ENCODE results near the gene NUCB1.
A peak's percentile ranks its signal among the peaks of the same experiment; 100 is the strongest.

The NUCB1 gene

DNA sequence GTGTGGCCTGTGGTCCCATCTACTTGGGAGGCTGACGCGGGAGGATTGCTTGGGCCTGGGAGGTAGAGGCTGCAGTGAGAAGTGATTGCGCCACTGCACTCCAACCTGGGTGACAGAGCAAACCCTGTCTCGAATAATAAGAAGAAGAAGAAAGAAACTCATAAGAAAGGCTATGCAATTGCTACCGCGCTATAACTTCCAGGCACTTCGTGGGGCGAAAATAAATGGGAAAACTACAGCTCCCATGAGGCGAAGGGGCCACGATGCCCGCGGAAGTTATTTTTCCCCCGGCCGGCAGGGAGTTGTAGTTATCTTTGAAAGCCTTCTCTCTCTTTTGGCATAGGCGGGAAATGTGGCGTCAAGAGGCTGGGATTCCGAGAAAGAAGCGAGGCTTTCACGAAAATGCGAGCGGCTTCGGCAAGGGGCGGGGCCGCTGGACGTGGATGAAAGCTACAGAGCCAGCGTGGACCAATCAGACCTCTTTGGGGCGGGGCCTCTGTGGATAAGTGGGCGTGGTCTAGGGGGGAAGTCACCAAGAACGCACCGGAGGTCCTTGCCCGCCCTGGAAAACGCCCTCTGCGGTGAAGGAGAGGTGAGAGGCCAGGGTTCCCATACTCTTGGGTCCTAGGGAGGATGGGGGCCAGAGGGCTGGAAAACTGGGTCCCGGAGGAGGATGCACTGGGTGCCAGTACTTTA is at the start of gene NUCB1:
TSS of gene NUCB1 (plus strand) at position 532 of the 696 bp plus-strand sequence. CDS start 485 bp downstream, outside the sequence.
- peak within 1 kb of the TSS; percentile 98 for H3K4me3 ChIP-seq (ENCODE audit: low read depth, low read length)
- TF ChIP-seq, protein P1, sequence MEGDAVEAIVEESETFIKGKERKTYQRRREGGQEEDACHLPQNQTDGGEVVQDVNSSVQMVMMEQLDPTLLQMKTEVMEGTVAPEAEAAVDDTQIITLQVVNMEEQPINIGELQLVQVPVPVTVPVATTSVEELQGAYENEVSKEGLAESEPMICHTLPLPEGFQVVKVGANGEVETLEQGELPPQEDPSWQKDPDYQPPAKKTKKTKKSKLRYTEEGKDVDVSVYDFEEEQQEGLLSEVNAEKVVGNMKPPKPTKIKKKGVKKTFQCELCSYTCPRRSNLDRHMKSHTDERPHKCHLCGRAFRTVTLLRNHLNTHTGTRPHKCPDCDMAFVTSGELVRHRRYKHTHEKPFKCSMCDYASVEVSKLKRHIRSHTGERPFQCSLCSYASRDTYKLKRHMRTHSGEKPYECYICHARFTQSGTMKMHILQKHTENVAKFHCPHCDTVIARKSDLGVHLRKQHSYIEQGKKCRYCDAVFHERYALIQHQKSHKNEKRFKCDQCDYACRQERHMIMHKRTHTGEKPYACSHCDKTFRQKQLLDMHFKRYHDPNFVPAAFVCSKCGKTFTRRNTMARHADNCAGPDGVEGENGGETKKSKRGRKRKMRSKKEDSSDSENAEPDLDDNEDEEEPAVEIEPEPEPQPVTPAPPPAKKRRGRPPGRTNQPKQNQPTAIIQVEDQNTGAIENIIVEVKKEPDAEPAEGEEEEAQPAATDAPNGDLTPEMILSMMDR (IDR thresholded peaks at IDR 0.05; ENCODE audit: low read depth, low read length): peak; percentile 16; the same call in 1 of the 2 replicates

GRCh38 chr19:48852292-48852691 is 47.8 kb upstream of the NUCB1 start:
- TF ChIP-seq, protein P1 (IDR thresholded peaks at IDR 0.05; ENCODE audit: low read depth, low read length): no peak
- H3K4me3 ChIP-seq (ENCODE audit: low read depth, low read length): no peak overlapping the region

- no peak overlapping the region for H3K4me3 ChIP-seq (ENCODE audit: low read depth, low read length)
- TF ChIP-seq, protein P1 (IDR thresholded peaks at IDR 0.05; ENCODE audit: low read depth, low read length): no peak
Observed at GRCh38 chr19:48853483-48853882, 46.6 kb upstream of the NUCB1 start.

GRCh38 chr19:48854103-48854502 is 46.0 kb upstream of the NUCB1 start:
- no peak overlapping the region for H3K4me3 ChIP-seq (ENCODE audit: low read depth, low read length)
- TF ChIP-seq, protein P1 (IDR thresholded peaks at IDR 0.05; ENCODE audit: low read depth, low read length): no peak

- TF ChIP-seq, protein P1 (IDR thresholded peaks at IDR 0.05; ENCODE audit: low read depth, low read length): no peak
- no peak overlapping the region for H3K4me3 ChIP-seq (ENCODE audit: low read depth, low read length)
Observed at GRCh38 chr19:48856921-48857320, 43.2 kb upstream of the NUCB1 start.

GRCh38 chr19:48858984-48859710 is 41.0 kb upstream of the NUCB1 start:
- TF ChIP-seq, protein P1 (IDR thresholded peaks at IDR 0.05; ENCODE audit: low read depth, low read length): no peak
- no peak overlapping the region for H3K4me3 ChIP-seq (ENCODE audit: low read depth, low read length)
